ENCODE data around the gene MEGF11.

MEGF11 gene

GRCh38 chr15:66296186-66296585 is 42.6 kb upstream of the MEGF11 start:
- Histone ChIP-seq H3K4me3 (ENCODE audit: low read depth, low read length) (no peak overlapping the region), H3K4me1 (ENCODE audit: control insufficient read depth, insufficient read depth, low read length) (peaks cover 23% of the 10 kb centered on the region), H3K36me3 (ENCODE audit: control insufficient read depth in 2 of 2, insufficient read depth in 1 of 2, low read length in 2 of 2) (peaks cover 0 to 9% of the 10 kb centered on the region in 2 experiments; a peak in 2 of 3 replicates), H3K9me3 (ENCODE audit: control insufficient read depth, insufficient read depth, low read depth, low read length) (no peaks in the 10 kb centered on the region), H3K27ac (ENCODE audit: extremely low read depth, low read depth, low read length) (no peak overlapping the region)
- TF ChIP-seq ZFP41 (tag by site-specific recombination; IDR thresholded peaks at IDR 0.05; ENCODE audit: borderline replicate concordance) (no peak), ZNF146 (tag by site-specific recombination; IDR thresholded peaks at IDR 0.05) (no peak), ZBTB20 (tag by site-specific recombination; IDR thresholded peaks at IDR 0.05) (no peak), ZNF140 (tag by site-specific recombination; IDR thresholded peaks at IDR 0.05) (no peak), ZNF133 (tag by site-specific recombination; IDR thresholded peaks at IDR 0.05) (no peak), ZNF174 (tag by site-specific recombination; IDR thresholded peaks at IDR 0.05) (no peak), ZNF501 (tag by site-specific recombination; IDR thresholded peaks at IDR 0.05) (no peak)
- TF ChIP-seq, protein P1, sequence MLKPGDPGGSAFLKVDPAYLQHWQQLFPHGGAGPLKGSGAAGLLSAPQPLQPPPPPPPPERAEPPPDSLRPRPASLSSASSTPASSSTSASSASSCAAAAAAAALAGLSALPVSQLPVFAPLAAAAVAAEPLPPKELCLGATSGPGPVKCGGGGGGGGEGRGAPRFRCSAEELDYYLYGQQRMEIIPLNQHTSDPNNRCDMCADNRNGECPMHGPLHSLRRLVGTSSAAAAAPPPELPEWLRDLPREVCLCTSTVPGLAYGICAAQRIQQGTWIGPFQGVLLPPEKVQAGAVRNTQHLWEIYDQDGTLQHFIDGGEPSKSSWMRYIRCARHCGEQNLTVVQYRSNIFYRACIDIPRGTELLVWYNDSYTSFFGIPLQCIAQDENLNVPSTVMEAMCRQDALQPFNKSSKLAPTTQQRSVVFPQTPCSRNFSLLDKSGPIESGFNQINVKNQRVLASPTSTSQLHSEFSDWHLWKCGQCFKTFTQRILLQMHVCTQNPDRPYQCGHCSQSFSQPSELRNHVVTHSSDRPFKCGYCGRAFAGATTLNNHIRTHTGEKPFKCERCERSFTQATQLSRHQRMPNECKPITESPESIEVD (tag by site-specific recombination; IDR thresholded peaks at IDR 0.05), result 0 out of 2 replicates have a peak, but pooled peaks have one; percentile 5
- ChIA-PET POLR2A (no interaction called here), CTCF (interaction anchor here (0.6 to 1.3 kb wide), 5 partner anchors 10 to 202 kb away, joined by 3 to 5 read pairs (median 3); partner anchors contain the start of gene SNAPC5)

DNA sequence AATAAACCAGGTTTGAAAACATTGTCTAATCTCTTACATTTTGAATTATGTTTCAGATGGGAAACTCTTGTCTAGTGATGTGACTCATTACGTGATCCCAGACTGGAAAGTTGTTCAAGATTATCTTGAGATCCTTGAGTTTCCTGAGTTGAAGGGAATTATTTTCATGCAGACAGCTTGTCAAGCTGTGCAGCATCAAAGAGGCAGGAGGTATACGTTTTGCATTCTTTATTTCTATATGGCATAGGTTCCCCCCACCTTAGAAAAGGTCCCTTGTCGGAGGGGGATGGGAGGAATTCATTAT is 41.3 kb upstream of the MEGF11 start:
- peak overlapping the region; percentile 99 for H3K27ac ChIP-seq (ENCODE audit: extremely low read depth, low read depth, low read length)
- H3K4me3 ChIP-seq (ENCODE audit: low read depth, low read length), result no peak overlapping the region; the same call in 1 of the 2 replicates
- ChIA-PET POLR2A (interaction anchor here (0.7 to 2.0 kb wide), 3 partner anchors 22 to 92 kb away, joined by 3 to 10 read pairs (median 6); partner anchors contain the start of gene MAP2K1), CTCF (interaction anchor here (0.7 to 1.4 kb wide), 3 partner anchors 10 to 44 kb away, joined by 3 to 5 read pairs (median 4); no protein-coding TSS in a partner anchor)
- H3K9me3 ChIP-seq (ENCODE audit: control insufficient read depth, insufficient read depth, low read depth, low read length), result no peaks in the 10 kb centered on the region
- no peak for TF ChIP-seq ZNF23 (tag by site-specific recombination; IDR thresholded peaks at IDR 0.05; ENCODE audit: borderline replicate concordance)
- TF ChIP-seq ZNF239 (tag by site-specific recombination; IDR thresholded peaks at IDR 0.05), result no peak
- TF ChIP-seq IKZF3 (tag by site-specific recombination; IDR thresholded peaks at IDR 0.05), result 0 out of 2 replicates have a peak, but pooled peaks have one; percentile 24
- TF ChIP-seq, protein P2, sequence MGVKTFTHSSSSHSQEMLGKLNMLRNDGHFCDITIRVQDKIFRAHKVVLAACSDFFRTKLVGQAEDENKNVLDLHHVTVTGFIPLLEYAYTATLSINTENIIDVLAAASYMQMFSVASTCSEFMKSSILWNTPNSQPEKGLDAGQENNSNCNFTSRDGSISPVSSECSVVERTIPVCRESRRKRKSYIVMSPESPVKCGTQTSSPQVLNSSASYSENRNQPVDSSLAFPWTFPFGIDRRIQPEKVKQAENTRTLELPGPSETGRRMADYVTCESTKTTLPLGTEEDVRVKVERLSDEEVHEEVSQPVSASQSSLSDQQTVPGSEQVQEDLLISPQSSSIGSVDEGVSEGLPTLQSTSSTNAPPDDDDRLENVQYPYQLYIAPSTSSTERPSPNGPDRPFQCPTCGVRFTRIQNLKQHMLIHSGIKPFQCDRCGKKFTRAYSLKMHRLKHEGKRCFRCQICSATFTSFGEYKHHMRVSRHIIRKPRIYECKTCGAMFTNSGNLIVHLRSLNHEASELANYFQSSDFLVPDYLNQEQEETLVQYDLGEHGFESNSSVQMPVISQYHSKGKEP (tag by site-specific recombination; IDR thresholded peaks at IDR 0.05), result peak; percentile 47; the same call in 1 of the 2 replicates
- 0 out of 2 replicates have a peak, but pooled peaks have one; percentile 30 for TF ChIP-seq ZNF600 (tag by site-specific recombination; IDR thresholded peaks at IDR 0.05)
- TF ChIP-seq, protein P1 (tag by site-specific recombination; IDR thresholded peaks at IDR 0.05), result peak; percentile 80
- H3K36me3 ChIP-seq (ENCODE audit: control insufficient read depth in 2 of 2, insufficient read depth in 1 of 2, low read length in 2 of 2), result peaks cover 0 to 9% of the 10 kb centered on the region in 2 experiments; a peak in 2 of 3 replicates
- H3K4me1 ChIP-seq (ENCODE audit: control insufficient read depth, insufficient read depth, low read length), result peaks cover 23% of the 10 kb centered on the region

DNA sequence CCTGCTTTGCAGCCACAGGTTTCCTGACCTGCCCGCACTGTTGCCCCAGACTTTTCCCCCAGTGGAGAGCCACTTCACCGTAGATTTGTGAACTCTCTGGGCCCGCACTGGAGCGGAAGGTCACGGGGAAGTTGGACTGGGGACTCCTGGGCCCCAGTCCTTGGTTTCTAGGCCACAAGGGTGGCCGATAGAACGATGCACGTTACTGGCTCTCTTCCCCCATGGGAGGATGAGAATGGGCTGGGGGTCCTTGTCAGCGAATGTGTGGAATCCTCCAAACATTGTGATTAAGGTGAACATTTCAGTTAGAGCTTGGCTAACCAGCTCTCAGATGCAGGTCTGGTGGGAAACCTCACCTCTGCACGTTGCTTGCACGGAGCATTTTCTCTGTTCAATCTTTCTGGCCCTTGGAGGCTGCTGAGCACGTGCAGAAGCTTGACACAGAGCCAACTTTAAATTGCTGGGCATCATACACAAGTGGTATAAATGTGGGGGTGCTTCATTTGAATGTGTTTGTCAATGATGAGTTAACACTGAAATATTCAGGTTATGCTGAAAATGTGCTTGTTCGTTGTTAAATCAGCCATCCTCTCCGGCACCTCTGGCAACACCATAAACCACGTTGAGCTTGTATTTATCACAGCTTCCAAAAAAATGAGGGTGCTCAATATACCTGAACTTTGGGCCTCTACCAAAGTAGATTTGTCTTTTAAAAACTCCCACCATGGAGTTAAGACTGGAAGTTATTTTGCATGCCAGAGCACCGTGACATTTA is 40.8 kb upstream of the MEGF11 start:
- POLR2A ChIA-PET, result interaction anchor here (0.6 to 2.0 kb wide), 4 partner anchors 23 to 425 kb away, joined by 3 to 10 read pairs (median 5); partner anchors contain the start of genes MAP2K1 and RAB11A
- peak overlapping the region; percentile 99 for H3K27ac ChIP-seq (ENCODE audit: extremely low read depth, low read depth, low read length)
- CTCF ChIA-PET, result interaction anchor here (0.6 to 1.4 kb wide), 4 partner anchors 9 to 85 kb away, joined by 3 to 5 read pairs (median 4); no protein-coding TSS in a partner anchor
- peaks cover 23% of the 10 kb centered on the region for H3K4me1 ChIP-seq (ENCODE audit: control insufficient read depth, insufficient read depth, low read length)
- peaks cover 0 to 9% of the 10 kb centered on the region in 2 experiments; a peak in 2 of 3 replicates for H3K36me3 ChIP-seq (ENCODE audit: control insufficient read depth in 2 of 2, insufficient read depth in 1 of 2, low read length in 2 of 2)
- no peaks in the 10 kb centered on the region for H3K9me3 ChIP-seq (ENCODE audit: control insufficient read depth, insufficient read depth, low read depth, low read length)
- H3K4me3 ChIP-seq (ENCODE audit: low read depth, low read length), result peak overlapping the region; percentile 72
- TF ChIP-seq ZNF146 (tag by site-specific recombination; IDR thresholded peaks at IDR 0.05) (no peak), ZNF548 (tag by site-specific recombination; IDR thresholded peaks at IDR 0.05) (no peak), ZNF701 (tag by site-specific recombination; IDR thresholded peaks at IDR 0.05) (no peak), SETDB1 (IDR thresholded peaks at IDR 0.05; ENCODE audit: insufficient read length, low read length) (no peak), GLI4 (tag by site-specific recombination; IDR thresholded peaks at IDR 0.05) (0 out of 2 replicates have a peak, but pooled peaks have one; percentile 40), ZNF221 (tag by site-specific recombination; IDR thresholded peaks at IDR 0.05; ENCODE audit: borderline replicate concordance) (no peak), KLF10 (tag by site-specific recombination; IDR thresholded peaks at IDR 0.05) (0 out of 2 replicates have a peak, but pooled peaks have one; percentile 28)
- TF ChIP-seq, protein P2 (tag by site-specific recombination; IDR thresholded peaks at IDR 0.05), result peak; percentile 19; the same call in 1 of the 2 replicates
